ENCODE results near the gene SNX13. TPM values are rescaled to one million over a fixed set of nuclear protein-coding genes. Genes with fewer than 3 reads are reported as not detected.
A peak's percentile ranks its signal among the peaks of the same experiment; 100 is the strongest.

SNX13 gene
- polyA plus RNA-seq, 3 donors, result 39.2 to 45.6 (median 42.7) TPM

GRCh38 chr7:17787257-17787656 lies 153.0 kb downstream of the SNX13 start:
- no peak for DNase-seq

GRCh38 chr7:17786314-17786852 lies 153.9 kb downstream of the SNX13 start:
- no peak for DNase-seq

GRCh38 chr7:17782216-17782549 lies 158.1 kb downstream of the SNX13 start:
- no peak for DNase-seq

DNA sequence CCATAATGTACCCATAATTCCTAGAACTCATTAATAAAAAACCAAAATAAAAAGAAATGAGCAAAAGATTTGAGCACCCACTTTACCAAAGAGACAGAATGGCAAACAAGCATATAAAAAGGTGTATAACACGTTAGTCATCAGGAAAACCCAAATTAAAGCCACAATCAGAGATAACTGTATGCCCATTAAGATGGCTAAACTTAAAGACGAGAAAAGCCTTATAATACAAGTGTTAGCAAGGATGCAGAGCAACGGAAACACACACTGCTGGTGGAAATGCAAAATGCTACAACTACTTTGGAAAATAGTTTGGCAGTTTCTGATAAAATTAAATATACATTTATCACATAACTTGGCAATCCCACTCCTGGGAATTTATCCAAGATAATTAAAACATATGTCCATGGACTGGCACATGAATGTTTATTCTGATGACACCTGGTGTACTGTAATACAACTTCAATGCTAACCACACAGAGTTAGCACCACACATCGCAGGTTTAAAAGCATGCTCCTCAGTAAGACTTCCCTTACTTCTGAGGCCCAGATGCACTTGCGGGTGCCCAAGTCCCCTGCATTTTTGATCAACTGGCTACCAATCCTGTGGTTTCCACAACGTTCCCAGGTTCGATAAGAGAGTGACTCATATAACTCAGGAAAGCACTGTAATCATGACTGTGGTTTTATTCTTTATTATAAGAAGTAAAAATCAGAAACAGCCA lies 158.6 kb downstream of the SNX13 start:
- no peak for DNase-seq

DNA sequence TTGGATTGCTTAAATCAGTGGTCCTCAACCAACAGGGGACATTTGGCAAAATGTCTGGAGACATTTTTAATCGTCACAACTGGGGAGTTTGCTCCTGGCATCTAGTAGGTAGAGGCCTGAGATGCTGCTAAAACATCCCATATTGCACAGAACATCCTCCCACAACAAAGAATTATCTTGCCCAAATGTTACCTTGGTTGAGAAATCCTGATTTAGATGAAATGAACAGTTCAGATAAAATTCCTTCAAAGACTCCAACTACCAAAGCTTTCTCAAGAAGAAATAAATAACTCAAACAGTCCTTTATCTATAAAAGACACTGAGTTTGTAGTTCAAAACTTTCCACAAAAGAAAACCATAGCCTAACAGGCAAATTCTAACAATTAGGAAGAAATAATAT lies 160.9 kb downstream of the SNX13 start:
- no peak for DNase-seq

- no peak for DNase-seq
Observed at GRCh38 chr7:17774716-17775288, 165.5 kb downstream of the SNX13 start.

DNA sequence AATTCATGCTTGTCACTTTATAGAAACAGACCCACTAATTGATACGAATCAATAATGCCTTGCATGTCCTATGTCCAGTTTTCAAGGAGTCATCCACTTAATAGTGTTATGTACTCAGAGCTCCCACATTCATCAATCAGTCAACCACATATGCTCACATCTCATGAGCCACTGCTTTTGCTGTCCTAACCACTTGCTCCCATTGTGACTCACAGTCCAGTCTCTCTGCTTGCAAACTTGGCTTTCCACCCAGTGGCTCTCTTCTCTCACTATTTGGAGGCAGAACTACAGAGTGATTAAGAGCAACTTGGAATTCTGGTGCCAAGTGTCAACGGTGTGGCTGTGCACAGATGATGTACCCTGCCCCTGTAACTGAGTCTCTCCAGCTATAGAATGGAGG lies 166.0 kb downstream of the SNX13 start:
- DNase-seq, result no peak

DNA sequence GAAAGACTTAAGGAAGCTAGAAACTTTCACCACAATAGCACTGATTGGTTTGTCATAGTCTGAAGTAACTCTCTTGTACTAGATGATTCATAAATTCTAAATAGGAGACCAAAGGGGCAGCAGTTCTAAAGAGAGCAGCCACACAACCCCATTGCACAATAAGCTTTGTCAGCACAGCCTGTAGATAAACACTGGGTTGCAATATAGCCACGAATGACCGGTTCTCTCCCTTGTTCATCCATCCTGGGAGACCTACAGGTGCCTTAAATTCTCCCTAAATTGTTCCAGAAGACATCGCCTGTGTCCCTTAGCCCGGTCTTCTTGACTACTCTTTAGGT lies 167.0 kb downstream of the SNX13 start:
- DNase-seq, result no peak

GRCh38 chr7:17772581-17773288 lies 167.6 kb downstream of the SNX13 start:
- DNase-seq, result no peak

- no peak for DNase-seq
Observed at GRCh38 chr7:17771901-17772408, 168.3 kb downstream of the SNX13 start.

GRCh38 chr7:17770710-17771375 lies 169.5 kb downstream of the SNX13 start:
- DNase-seq, result no peak

GRCh38 chr7:17769918-17770317 lies 170.4 kb downstream of the SNX13 start:
- DNase-seq, result peak; percentile 52

DNA sequence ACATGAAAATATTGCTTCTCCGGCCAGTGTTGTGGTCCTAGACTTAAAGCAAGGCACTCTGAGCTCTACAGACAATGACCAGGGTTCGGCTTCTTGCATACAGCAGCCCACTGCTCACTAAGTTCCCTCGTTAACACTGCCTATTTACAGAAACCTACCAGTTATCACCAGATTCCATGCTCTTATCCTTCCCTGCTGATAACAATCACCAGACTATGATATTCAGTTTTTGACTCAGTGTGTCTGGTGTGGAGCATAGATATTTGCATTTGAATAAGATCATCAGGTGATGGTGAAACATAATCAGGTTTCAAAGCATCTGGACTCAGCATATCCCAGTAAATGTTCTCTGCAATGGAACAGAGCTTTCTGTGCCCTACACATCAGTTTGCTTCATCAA lies 182.3 kb downstream of the SNX13 start:
- DNase-seq, result no peak

- no peak for DNase-seq
Observed at GRCh38 chr7:17746020-17746530, 194.2 kb downstream of the SNX13 start.

GRCh38 chr7:17745610-17746009 lies 194.7 kb downstream of the SNX13 start:
- DNase-seq, result no peak

DNA sequence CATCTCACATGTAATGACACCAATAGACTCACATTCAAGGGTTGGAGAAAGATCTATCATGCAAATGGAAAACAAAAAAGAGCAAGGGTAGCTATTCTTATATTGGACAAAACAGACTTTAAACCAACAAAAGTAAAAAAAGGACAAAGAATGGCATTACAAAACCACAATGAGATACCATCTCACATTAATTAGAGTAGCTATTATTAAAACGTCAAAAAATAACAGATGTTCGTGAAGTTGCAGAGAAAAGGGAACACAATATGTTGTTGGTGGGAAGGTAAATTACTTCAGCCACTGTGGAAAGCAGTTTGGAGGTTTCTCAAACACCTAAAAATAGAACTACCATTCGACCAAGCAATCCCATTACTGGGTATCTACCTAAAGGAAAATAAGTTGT lies 197.0 kb downstream of the SNX13 start:
- DNase-seq, result no peak

GRCh38 chr7:17741426-17741825 lies 198.9 kb downstream of the SNX13 start:
- no peak for DNase-seq

Other genes with a start within 250 kb of the SNX13 start
- gene PRPS1L1, start 87.4 kb upstream of the SNX13 start, polyA plus RNA-seq (ENCODE audit: insufficient read length in 3 of 3), result under 1 TPM in 1 of 3 donors, not detected in 2; 0.20 TPM

Data from renal pelvis (tissue), 4 donors.